ENCODE measurements around the gene CCDC88B. TPM values are rescaled to one million over a fixed set of nuclear protein-coding genes. Genes with fewer than 3 reads are reported as not detected.

Gene CCDC88B
- total and polyA plus RNA-seq, 10 of the 15 experiments (the other 5 are each of a cell fraction or from before 2014, with no cell fraction given): 0.24 to 66.0 (median 19.2) TPM

DNA sequence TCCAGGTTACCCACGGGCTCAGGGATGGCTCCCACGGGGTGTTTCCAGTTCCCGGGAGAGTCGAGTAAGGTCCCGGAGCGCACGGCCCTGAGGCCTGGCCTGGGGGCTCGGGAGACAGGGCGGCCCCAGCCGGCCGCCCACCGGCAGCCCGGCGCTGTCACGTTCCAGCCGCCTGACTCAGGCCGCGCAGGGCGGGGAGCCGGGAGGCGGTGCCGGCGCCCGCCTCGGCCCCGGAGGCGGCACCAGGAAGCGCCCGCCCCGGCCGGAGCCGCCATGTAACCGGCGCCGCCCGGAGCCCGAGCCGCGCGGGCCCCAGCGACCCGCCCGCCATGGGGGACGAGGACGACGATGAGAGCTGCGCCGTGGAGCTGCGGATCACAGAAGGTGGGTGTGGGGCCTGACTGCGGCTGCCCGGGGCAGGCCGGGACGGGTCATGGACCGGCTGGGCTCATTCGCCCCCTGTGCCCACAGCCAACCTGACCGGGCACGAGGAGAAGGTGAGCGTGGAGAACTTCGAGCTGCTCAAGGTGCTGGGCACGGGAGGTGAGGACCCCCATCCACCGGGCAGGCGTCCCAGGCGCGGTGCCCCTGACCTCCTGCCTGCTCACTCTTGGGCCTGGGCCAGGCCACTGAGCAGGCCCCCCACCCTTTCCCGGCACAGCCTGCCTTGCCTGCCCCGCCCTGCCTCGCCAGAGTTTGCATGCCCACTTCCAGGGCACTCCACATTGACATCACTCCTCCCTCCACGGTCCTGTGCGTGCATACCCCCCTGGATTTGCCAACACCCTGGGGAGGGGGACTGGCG is 19.1 kb downstream of the CCDC88B start, which contains the start of gene RPS6KA4 (continued):
- TF ChIP-seq NR2F1 (conservative IDR thresholded peaks at IDR 0.05) (peak; percentile 49), NFXL1 (IDR thresholded peaks at IDR 0.05; ENCODE audit: borderline replicate concordance) (no peak), SPI1 (IDR thresholded peaks at IDR 0.05; ENCODE audit: borderline replicate concordance, insufficient read depth, low read depth, low read length) (no peak), GABPA (IDR thresholded peaks at IDR 0.05; ENCODE audit: low read depth) (no peak), RB1 (IDR thresholded peaks at IDR 0.05; ENCODE audit: borderline replicate concordance) (peak; percentile 61; the same call in 1 of the 2 replicates), ZNF274 (IDR thresholded peaks at IDR 0.05; ENCODE audit: insufficient read depth, insufficient read length) (no peak), NRF1 (conservative IDR thresholded peaks at IDR 0.05; ENCODE audit: low read depth, low read length) (no peak), TBL1XR1 (IDR thresholded peaks at IDR 0.05; ENCODE audit: low read depth, low read length) (no peak), ZBED1 (IDR thresholded peaks at IDR 0.05; ENCODE audit: borderline replicate concordance) (no peak), BHLHE40 (IDR thresholded peaks at IDR 0.05; ENCODE audit: borderline replicate concordance in 1 of 2, low read depth in 2 of 2, low read length in 1 of 2) (peak; percentile 96 to 99), RUNX3 (IDR thresholded peaks at IDR 0.05; ENCODE audit: low read length) (no peak), CBFB (IDR thresholded peaks at IDR 0.05; ENCODE audit: low read depth) (no peak), HDAC6 (IDR thresholded peaks at IDR 0.05; ENCODE audit: unreplicated experiment) (no peak), DPF2 (IDR thresholded peaks at IDR 0.05) (peak; percentile 51; the same call in 1 of the 2 replicates), FOS (IDR thresholded peaks at IDR 0.05; ENCODE audit: borderline replicate concordance, extremely low read depth, insufficient read length) (no peak)
- TF ChIP-seq, protein P1, sequence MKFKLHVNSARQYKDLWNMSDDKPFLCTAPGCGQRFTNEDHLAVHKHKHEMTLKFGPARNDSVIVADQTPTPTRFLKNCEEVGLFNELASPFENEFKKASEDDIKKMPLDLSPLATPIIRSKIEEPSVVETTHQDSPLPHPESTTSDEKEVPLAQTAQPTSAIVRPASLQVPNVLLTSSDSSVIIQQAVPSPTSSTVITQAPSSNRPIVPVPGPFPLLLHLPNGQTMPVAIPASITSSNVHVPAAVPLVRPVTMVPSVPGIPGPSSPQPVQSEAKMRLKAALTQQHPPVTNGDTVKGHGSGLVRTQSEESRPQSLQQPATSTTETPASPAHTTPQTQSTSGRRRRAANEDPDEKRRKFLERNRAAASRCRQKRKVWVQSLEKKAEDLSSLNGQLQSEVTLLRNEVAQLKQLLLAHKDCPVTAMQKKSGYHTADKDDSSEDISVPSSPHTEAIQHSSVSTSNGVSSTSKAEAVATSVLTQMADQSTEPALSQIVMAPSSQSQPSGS (IDR thresholded peaks at IDR 0.05; ENCODE audit: low read length): no peak
- TF ChIP-seq, protein P2, sequence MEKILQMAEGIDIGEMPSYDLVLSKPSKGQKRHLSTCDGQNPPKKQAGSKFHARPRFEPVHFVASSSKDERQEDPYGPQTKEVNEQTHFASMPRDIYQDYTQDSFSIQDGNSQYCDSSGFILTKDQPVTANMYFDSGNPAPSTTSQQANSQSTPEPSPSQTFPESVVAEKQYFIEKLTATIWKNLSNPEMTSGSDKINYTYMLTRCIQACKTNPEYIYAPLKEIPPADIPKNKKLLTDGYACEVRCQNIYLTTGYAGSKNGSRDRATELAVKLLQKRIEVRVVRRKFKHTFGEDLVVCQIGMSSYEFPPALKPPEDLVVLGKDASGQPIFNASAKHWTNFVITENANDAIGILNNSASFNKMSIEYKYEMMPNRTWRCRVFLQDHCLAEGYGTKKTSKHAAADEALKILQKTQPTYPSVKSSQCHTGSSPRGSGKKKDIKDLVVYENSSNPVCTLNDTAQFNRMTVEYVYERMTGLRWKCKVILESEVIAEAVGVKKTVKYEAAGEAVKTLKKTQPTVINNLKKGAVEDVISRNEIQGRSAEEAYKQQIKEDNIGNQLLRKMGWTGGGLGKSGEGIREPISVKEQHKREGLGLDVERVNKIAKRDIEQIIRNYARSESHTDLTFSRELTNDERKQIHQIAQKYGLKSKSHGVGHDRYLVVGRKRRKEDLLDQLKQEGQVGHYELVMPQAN (conservative IDR thresholded peaks at IDR 0.05): peak; percentile 80
- TF ChIP-seq, protein P3, sequence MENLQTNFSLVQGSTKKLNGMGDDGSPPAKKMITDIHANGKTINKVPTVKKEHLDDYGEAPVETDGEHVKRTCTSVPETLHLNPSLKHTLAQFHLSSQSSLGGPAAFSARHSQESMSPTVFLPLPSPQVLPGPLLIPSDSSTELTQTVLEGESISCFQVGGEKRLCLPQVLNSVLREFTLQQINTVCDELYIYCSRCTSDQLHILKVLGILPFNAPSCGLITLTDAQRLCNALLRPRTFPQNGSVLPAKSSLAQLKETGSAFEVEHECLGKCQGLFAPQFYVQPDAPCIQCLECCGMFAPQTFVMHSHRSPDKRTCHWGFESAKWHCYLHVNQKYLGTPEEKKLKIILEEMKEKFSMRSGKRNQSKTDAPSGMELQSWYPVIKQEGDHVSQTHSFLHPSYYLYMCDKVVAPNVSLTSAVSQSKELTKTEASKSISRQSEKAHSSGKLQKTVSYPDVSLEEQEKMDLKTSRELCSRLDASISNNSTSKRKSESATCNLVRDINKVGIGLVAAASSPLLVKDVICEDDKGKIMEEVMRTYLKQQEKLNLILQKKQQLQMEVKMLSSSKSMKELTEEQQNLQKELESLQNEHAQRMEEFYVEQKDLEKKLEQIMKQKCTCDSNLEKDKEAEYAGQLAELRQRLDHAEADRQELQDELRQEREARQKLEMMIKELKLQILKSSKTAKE (IDR thresholded peaks at IDR 0.05; ENCODE audit: low read depth, poor library complexity, severe bottlenecking): no peak
- TF ChIP-seq, protein P4, sequence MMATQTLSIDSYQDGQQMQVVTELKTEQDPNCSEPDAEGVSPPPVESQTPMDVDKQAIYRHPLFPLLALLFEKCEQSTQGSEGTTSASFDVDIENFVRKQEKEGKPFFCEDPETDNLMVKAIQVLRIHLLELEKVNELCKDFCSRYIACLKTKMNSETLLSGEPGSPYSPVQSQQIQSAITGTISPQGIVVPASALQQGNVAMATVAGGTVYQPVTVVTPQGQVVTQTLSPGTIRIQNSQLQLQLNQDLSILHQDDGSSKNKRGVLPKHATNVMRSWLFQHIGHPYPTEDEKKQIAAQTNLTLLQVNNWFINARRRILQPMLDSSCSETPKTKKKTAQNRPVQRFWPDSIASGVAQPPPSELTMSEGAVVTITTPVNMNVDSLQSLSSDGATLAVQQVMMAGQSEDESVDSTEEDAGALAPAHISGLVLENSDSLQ (IDR thresholded peaks at IDR 0.05): no peak
- TF ChIP-seq, protein P5, sequence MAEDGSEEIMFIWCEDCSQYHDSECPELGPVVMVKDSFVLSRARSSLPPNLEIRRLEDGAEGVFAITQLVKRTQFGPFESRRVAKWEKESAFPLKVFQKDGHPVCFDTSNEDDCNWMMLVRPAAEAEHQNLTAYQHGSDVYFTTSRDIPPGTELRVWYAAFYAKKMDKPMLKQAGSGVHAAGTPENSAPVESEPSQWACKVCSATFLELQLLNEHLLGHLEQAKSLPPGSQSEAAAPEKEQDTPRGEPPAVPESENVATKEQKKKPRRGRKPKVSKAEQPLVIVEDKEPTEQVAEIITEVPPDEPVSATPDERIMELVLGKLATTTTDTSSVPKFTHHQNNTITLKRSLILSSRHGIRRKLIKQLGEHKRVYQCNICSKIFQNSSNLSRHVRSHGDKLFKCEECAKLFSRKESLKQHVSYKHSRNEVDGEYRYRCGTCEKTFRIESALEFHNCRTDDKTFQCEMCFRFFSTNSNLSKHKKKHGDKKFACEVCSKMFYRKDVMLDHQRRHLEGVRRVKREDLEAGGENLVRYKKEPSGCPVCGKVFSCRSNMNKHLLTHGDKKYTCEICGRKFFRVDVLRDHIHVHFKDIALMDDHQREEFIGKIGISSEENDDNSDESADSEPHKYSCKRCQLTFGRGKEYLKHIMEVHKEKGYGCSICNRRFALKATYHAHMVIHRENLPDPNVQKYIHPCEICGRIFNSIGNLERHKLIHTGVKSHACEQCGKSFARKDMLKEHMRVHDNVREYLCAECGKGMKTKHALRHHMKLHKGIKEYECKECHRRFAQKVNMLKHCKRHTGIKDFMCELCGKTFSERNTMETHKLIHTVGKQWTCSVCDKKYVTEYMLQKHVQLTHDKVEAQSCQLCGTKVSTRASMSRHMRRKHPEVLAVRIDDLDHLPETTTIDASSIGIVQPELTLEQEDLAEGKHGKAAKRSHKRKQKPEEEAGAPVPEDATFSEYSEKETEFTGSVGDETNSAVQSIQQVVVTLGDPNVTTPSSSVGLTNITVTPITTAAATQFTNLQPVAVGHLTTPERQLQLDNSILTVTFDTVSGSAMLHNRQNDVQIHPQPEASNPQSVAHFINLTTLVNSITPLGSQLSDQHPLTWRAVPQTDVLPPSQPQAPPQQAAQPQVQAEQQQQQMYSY (CRISPR knock-in tag; IDR thresholded peaks at IDR 0.05): no peak
